ENCODE results near the gene C9orf72.

C9orf72 gene

GRCh38 chr9:27591672-27592071 is 18.4 kb upstream of the C9orf72 start:
- DNase-seq, result no peak
- TF ChIP-seq GATA1 (IDR thresholded peaks at IDR 0.05; ENCODE audit: low read depth, low read length) (no peak), POLR2A (IDR thresholded peaks at IDR 0.05; ENCODE audit: low read length) (no peak)

- TF ChIP-seq POLR2A (IDR thresholded peaks at IDR 0.05; ENCODE audit: low read length) (no peak), GATA1 (IDR thresholded peaks at IDR 0.05; ENCODE audit: low read depth, low read length) (no peak)
- no peak for DNase-seq
Observed at GRCh38 chr9:27591093-27591492, 17.8 kb upstream of the C9orf72 start.

- DNase-seq, result no peak
- no peak for TF ChIP-seq GATA1 (IDR thresholded peaks at IDR 0.05; ENCODE audit: low read depth, low read length)
- TF ChIP-seq POLR2A (IDR thresholded peaks at IDR 0.05; ENCODE audit: low read length), result no peak
Observed at GRCh38 chr9:27590651-27591050, 17.4 kb upstream of the C9orf72 start.

DNA sequence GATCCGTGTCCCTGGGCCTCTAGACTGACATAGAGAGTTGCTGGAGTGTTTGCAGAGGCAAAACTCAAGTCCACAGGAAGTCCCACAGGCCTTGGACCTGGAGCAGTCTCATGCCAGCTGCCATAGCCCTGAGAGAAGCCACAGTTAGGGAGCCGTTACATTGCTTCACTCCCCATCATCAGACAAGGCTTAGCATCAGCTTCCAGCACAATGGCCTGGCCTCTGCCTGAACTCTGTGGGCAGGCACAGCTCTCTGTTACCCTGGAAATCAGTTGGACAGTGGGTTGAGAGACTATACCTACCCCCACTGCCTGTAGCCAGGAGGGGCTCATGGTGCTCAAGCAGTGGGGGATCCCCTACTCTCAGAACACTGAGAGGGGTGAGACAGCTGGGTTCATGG is 16.2 kb upstream of the C9orf72 start:
- no peak for DNase-seq
- no peak for TF ChIP-seq POLR2A (IDR thresholded peaks at IDR 0.05; ENCODE audit: low read length)
- no peak for TF ChIP-seq GATA1 (IDR thresholded peaks at IDR 0.05; ENCODE audit: low read depth, low read length)

GRCh38 chr9:27586304-27586703 is 13.0 kb upstream of the C9orf72 start:
- DNase-seq, result no peak
- TF ChIP-seq GATA1 (IDR thresholded peaks at IDR 0.05; ENCODE audit: low read depth, low read length), result no peak
- no peak for TF ChIP-seq POLR2A (IDR thresholded peaks at IDR 0.05; ENCODE audit: low read length)

GRCh38 chr9:27584931-27585330 is 11.7 kb upstream of the C9orf72 start:
- no peak for DNase-seq
- TF ChIP-seq GATA1 (IDR thresholded peaks at IDR 0.05; ENCODE audit: low read depth, low read length), result no peak
- TF ChIP-seq POLR2A (IDR thresholded peaks at IDR 0.05; ENCODE audit: low read length), result no peak

DNA sequence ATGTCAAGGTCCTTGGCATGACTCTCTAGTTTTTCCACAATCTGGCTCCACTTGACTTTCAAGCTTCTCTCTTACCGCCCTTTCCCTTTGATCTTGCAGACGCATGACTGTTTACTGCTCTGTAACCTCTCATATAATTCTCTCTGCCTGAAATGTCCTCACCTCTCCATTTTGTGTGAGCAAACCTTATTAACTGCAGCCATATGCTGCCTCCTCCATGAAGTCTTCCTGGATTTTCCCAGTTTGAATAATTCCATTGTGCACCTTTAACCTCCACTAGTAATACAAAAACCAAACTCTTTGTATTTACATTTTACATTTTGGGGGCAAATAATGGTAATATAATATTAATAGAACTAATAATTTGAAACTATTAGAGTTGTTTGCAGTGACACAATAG is 9.5 kb upstream of the C9orf72 start:
- DNase-seq, result no peak
- no peak for TF ChIP-seq POLR2A (IDR thresholded peaks at IDR 0.05; ENCODE audit: low read length)
- no peak for TF ChIP-seq GATA1 (IDR thresholded peaks at IDR 0.05; ENCODE audit: low read depth, low read length)

DNA sequence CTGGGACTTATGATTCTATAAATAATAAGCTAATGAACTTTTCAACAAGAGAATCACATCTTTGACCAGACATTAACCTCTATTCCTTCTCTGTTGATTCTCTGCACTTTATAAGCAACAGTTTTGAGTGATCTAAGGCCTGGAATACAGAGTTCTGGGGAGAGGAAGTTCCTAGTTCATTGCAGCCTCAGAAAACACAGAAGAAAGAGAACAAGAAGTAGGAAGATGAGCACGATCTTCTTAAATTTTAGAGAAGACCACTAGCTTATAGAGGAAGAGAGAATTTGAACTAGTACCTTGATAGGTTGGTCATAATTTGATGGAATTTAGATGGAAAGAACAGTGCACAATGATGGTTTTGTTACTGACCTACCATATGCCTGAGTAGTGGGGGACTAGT is 8.5 kb upstream of the C9orf72 start:
- no peak for TF ChIP-seq GATA1 (IDR thresholded peaks at IDR 0.05; ENCODE audit: low read depth, low read length)
- TF ChIP-seq POLR2A (IDR thresholded peaks at IDR 0.05; ENCODE audit: low read length), result no peak
- no peak for DNase-seq

GRCh38 chr9:27573634-27574590 is 631 bp upstream of the C9orf72 start:
- peak; percentile 99 to 100 for DNase-seq
- TF ChIP-seq GATA1 (IDR thresholded peaks at IDR 0.05; ENCODE audit: low read depth, low read length) (no peak), POLR2A (IDR thresholded peaks at IDR 0.05; ENCODE audit: low read length) (peak; percentile 92)

- peak; percentile 76 to 82 for DNase-seq
- TF ChIP-seq GATA1 (IDR thresholded peaks at IDR 0.05; ENCODE audit: low read depth, low read length) (no peak), POLR2A (IDR thresholded peaks at IDR 0.05; ENCODE audit: low read length) (peak; percentile 57)
Observed at GRCh38 chr9:27572566-27572917, 739 bp downstream of the C9orf72 start.

DNA sequence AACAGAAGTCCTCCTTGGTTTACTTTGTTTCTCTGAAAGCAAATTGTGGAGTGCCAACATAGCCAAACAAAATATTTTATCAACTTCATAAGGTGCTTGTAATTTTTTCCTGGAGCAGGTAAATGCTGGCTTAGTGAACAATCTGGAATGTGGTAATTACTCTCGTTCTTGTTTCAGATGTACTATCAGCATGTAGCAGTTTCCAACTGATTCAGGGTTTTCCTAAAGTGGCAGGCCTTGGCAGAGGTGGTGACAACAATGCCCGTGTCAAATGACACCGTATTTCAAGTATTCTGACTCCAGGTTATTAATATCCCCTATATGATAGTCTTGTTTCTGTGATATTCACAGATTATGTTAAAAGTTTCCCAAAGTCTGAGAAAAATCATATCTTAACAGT is 1.2 kb downstream of the C9orf72 start:
- TF ChIP-seq POLR2A (IDR thresholded peaks at IDR 0.05; ENCODE audit: low read length) (no peak), GATA1 (IDR thresholded peaks at IDR 0.05; ENCODE audit: low read depth, low read length) (no peak)

GRCh38 chr9:27571011-27571410 is 2.3 kb downstream of the C9orf72 start:
- no peak for DNase-seq
- TF ChIP-seq POLR2A (IDR thresholded peaks at IDR 0.05; ENCODE audit: low read length) (no peak), GATA1 (IDR thresholded peaks at IDR 0.05; ENCODE audit: low read depth, low read length) (no peak)

More for the DNA sequence above, 1.2 kb downstream of the C9orf72 start:
- DNase-seq, result no peak

DNA sequence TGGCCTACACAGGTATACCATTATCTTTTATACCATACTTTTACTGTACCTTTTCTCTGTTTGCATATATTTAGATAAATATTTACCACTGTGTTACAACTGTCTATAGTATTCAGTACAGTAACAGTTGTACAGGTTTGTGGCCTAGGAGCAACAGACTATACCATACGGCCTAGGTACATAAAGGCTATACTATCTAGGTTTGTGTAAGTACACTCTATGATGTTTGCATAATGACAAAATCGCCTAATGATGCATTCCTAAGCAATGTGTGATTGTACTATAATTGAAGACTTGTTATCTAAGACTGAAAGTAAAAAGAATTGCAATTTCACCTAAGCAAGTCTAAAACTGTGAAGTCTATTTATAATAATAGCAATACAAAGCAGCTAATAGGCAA is 3.9 kb downstream of the C9orf72 start:
- DNase-seq, result no peak
- no peak for TF ChIP-seq POLR2A (IDR thresholded peaks at IDR 0.05; ENCODE audit: low read length)
- no peak for TF ChIP-seq GATA1 (IDR thresholded peaks at IDR 0.05; ENCODE audit: low read depth, low read length)

DNA sequence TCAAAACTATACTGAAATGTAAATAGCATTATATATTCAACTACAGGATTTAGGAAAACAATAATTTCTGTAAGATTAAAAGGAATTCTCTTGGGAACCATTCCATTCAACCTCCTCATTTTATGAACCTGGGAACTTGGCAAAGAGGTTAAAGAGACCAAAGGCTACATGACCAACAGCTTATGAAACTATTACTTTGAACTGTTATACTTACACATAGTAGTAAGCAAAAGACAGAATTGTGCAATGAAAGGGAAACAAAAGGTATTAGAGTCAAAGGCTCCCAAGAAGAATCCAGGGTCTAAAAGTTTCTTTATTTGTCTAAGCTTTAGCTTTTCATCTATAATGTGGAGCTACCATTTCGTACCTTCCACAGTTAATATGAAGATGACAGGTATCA is 7.2 kb downstream of the C9orf72 start:
- TF ChIP-seq POLR2A (IDR thresholded peaks at IDR 0.05; ENCODE audit: low read length) (no peak), GATA1 (IDR thresholded peaks at IDR 0.05; ENCODE audit: low read depth, low read length) (no peak)
- DNase-seq, result no peak

GRCh38 chr9:27565696-27566095 is 7.6 kb downstream of the C9orf72 start:
- DNase-seq, result no peak
- TF ChIP-seq POLR2A (IDR thresholded peaks at IDR 0.05; ENCODE audit: low read length), result no peak
- TF ChIP-seq GATA1 (IDR thresholded peaks at IDR 0.05; ENCODE audit: low read depth, low read length), result no peak
